OCI-LY1 (cell line): ENCODE results near the gene KIF11.
A peak's percentile ranks its signal among the peaks of the same experiment; 100 is the strongest.

Experiments used
- H2AFZ ChIP-seq: fragments of 200-600 bp; sonication (generic), shearing (Covaris generic); 2 replicates; pipeline ENCODE4 v1.6.0; 2014; ENCODE audit warnings: antibody characterized with exemption, mild to moderate bottlenecking, low read length
- H3F3A ChIP-seq: fragments of 200-600 bp; sonication (generic), shearing (Covaris generic); 2 replicates; pipeline ENCODE4 v1.6.0; 2014; ENCODE audit warnings: mild to moderate bottlenecking, antibody characterized with exemption, low read length, moderate library complexity; ENCODE audit not compliant: insufficient read depth
- H3K27ac ChIP-seq: fragments of 200-600 bp; sonication (generic); 2 replicates; pipeline ENCODE4 v1.5.1; 2014; ENCODE audit warnings: low read length, mixed run types, mild to moderate bottlenecking, low read depth; ENCODE audit not compliant: poor library complexity, severe bottlenecking
- H3K27me3 ChIP-seq: fragments of 200-600 bp; sonication (generic); 2 replicates; pipeline ENCODE4 v1.6.0; 2014; ENCODE audit warnings: antibody characterized with exemption, mild to moderate bottlenecking, low read length, moderate library complexity; ENCODE audit not compliant: insufficient read depth
- H3K36me3 ChIP-seq: fragments of 200-600 bp; sonication (generic); 2 replicates; pipeline ENCODE4 v1.6.1; 2014; ENCODE audit warnings: mild to moderate bottlenecking, antibody characterized with exemption, low read length, moderate library complexity, mixed read lengths; ENCODE audit not compliant: insufficient read depth
- H3K4me1 ChIP-seq: fragments of 200-600 bp; sonication (generic); 2 replicates; pipeline ENCODE4 v1.5.1; 2014; ENCODE audit warnings: mild to moderate bottlenecking, low read length, moderate library complexity; ENCODE audit not compliant: insufficient read depth, severe bottlenecking
- H3K4me2 ChIP-seq: fragments of 200-600 bp; sonication (generic), shearing (Covaris generic); 2 replicates; pipeline ENCODE4 v1.6.1; 2014; ENCODE audit warnings: low read length
- H3K4me3 ChIP-seq: fragments of 200-600 bp; sonication (generic); 2 replicates; pipeline ENCODE4 v1.5.1; 2014; ENCODE audit warnings: low read length, low read depth, mild to moderate bottlenecking, mixed read lengths; ENCODE audit not compliant: poor library complexity, severe bottlenecking
- H3K79me2 ChIP-seq: fragments of 200-600 bp; shearing (Covaris generic); 2 replicates; pipeline ENCODE4 v1.6.1; 2016; ENCODE audit warnings: mixed run types, low read length, mixed read lengths; ENCODE audit not compliant: insufficient read depth
- H3K9ac ChIP-seq: fragments of 200-600 bp; sonication (generic), shearing (Covaris generic); 2 replicates; pipeline ENCODE4 v1.6.1; 2014; ENCODE audit warnings: mild to moderate bottlenecking, low read length, mixed read lengths
- H3K9me2 ChIP-seq: fragments of 200-600 bp; sonication (generic), shearing (Covaris generic); 2 replicates; pipeline ENCODE4 v1.6.1; 2014; ENCODE audit warnings: low read depth, mild to moderate bottlenecking, low read length, mixed read lengths
- H3K9me3 ChIP-seq: fragments of 200-600 bp; shearing (Covaris generic); 2 replicates; pipeline ENCODE4 v1.6.1; 2014; ENCODE audit warnings: low read length, mixed read lengths
- H4K20me1 ChIP-seq: fragments of 200-600 bp; sonication (generic), shearing (Covaris generic); 2 replicates; pipeline ENCODE4 v1.6.0; 2016; ENCODE audit warnings: mild to moderate bottlenecking, low read length; ENCODE audit not compliant: insufficient read depth
- EZH2 ChIP-seq: fragments of 200-600 bp; sonication (generic), shearing (Covaris generic); IDR thresholded peaks from 2 replicates; pipeline ENCODE4 v1.8.0; 2017; ENCODE audit warnings: borderline replicate concordance, mixed run types, mild to moderate bottlenecking, antibody characterized with exemption, low read length, moderate library complexity, mixed read lengths
- TF ChIP-seq, protein P1 (sequence below): fragments of 200-600 bp; sonication (generic), shearing (Covaris generic); IDR thresholded peaks from 2 replicates; pipeline ENCODE4 v1.5.1; 2017; ENCODE audit warnings: mild to moderate bottlenecking, antibody characterized with exemption, low read length, moderate library complexity, mixed read lengths

KIF11 gene

GRCh38 chr10:92697663-92698511 is 105.0 kb downstream of the KIF11 start:
- Histone ChIP-seq H3K9ac (no peak overlapping the region), H3K9me3 (no peaks in the 10 kb centered on the region), H3K27ac (no peak overlapping the region), H3K4me1 (peaks cover 19% of the 10 kb centered on the region), H3K4me2 (no peak overlapping the region), H3K27me3 (no peaks in the 10 kb centered on the region), H4K20me1 (no peaks in the 10 kb centered on the region), H3F3A (no peaks in the 10 kb centered on the region), H2AFZ (no peak overlapping the region), H3K4me3 (no peak overlapping the region), H3K36me3 (no peaks in the 10 kb centered on the region), H3K9me2 (no peaks in the 10 kb centered on the region), H3K79me2 (no peaks in the 10 kb centered on the region)
- TF ChIP-seq EZH2 = no peak
- TF ChIP-seq, protein P1, sequence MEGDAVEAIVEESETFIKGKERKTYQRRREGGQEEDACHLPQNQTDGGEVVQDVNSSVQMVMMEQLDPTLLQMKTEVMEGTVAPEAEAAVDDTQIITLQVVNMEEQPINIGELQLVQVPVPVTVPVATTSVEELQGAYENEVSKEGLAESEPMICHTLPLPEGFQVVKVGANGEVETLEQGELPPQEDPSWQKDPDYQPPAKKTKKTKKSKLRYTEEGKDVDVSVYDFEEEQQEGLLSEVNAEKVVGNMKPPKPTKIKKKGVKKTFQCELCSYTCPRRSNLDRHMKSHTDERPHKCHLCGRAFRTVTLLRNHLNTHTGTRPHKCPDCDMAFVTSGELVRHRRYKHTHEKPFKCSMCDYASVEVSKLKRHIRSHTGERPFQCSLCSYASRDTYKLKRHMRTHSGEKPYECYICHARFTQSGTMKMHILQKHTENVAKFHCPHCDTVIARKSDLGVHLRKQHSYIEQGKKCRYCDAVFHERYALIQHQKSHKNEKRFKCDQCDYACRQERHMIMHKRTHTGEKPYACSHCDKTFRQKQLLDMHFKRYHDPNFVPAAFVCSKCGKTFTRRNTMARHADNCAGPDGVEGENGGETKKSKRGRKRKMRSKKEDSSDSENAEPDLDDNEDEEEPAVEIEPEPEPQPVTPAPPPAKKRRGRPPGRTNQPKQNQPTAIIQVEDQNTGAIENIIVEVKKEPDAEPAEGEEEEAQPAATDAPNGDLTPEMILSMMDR = no peak

DNA sequence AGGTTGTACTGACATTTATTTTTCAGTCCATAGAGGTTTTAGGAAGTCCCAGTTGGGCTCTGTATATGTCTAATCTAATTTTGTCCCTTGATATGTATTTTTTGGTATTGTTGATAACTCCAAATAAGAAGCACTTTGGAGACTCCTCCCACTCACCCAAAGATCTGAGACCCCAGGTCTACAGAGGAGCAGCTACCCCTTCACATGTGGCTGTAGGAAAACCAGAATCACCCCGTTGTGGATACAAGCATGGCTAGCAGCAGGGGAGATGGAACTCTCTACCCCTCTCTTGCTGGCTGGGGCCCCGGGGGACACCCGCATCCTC is 106.2 kb downstream of the KIF11 start:
- Histone ChIP-seq H3K27me3 (no peaks in the 10 kb centered on the region), H3K4me3 (peak overlapping the region; percentile 45), H3K36me3 (no peaks in the 10 kb centered on the region), H3K9me2 (no peaks in the 10 kb centered on the region), H3K9me3 (no peaks in the 10 kb centered on the region), H4K20me1 (no peaks in the 10 kb centered on the region), H2AFZ (no peak overlapping the region), H3K79me2 (no peaks in the 10 kb centered on the region), H3F3A (no peaks in the 10 kb centered on the region), H3K4me2 (peak overlapping the region; percentile 57), H3K27ac (no peak overlapping the region), H3K4me1 (peaks cover 20% of the 10 kb centered on the region), H3K9ac (no peak overlapping the region)
- no peak for TF ChIP-seq EZH2
- TF ChIP-seq, protein P1 = no peak

GRCh38 chr10:92699518-92700381 is 106.8 kb downstream of the KIF11 start:
- Histone ChIP-seq H3F3A (no peaks in the 10 kb centered on the region), H3K27ac (no peak overlapping the region), H3K79me2 (no peaks in the 10 kb centered on the region), H3K9me3 (no peaks in the 10 kb centered on the region), H3K4me2 (peak overlapping the region; percentile 57), H2AFZ (no peak overlapping the region), H3K27me3 (no peaks in the 10 kb centered on the region), H3K36me3 (no peaks in the 10 kb centered on the region), H3K4me3 (peak overlapping the region; percentile 45), H3K9me2 (no peaks in the 10 kb centered on the region), H4K20me1 (no peaks in the 10 kb centered on the region), H3K9ac (no peak overlapping the region), H3K4me1 (peaks cover 20% of the 10 kb centered on the region)
- no peak for TF ChIP-seq EZH2
